GM20431 (cell line): ENCODE data around the gene ADAMTS6.
"Not testable (repeated sequence)": the region's sequence is repeated elsewhere in the genome, so short reads cannot be mapped to it uniquely, and the experiment has no call there.

Experiments used
- in situ Hi-C: fragments of 300-500 bp; cut with MseI, MboI; formaldehyde crosslinking; loops from one replicate; pipeline ENCODE4 v1.15.0; 2020; ENCODE audit warnings: low sequenced_read_pairs; ENCODE audit not compliant: unreplicated experiment

Gene ADAMTS6

GRCh38 chr5:65213921-65214525, 267.7 kb downstream of the ADAMTS6 start:
- in situ Hi-C loops, result no loop called here

GRCh38 chr5:65209341-65209740, 272.4 kb downstream of the ADAMTS6 start:
- in situ Hi-C loops, result no loop called here

- in situ Hi-C loops, result no loop called here
Measured at GRCh38 chr5:65204966-65205365, 276.8 kb downstream of the ADAMTS6 start.

GRCh38 chr5:65203746-65204145, 278.0 kb downstream of the ADAMTS6 start:
- in situ Hi-C loops, result no loop called here

- in situ Hi-C loops, result no loop called here
Measured at GRCh38 chr5:65199993-65200675, 281.6 kb downstream of the ADAMTS6 start.

- in situ Hi-C loops, result no loop called here
Measured at GRCh38 chr5:65198456-65199120, 283.1 kb downstream of the ADAMTS6 start.

- in situ Hi-C loops, result no loop called here
Measured at GRCh38 chr5:65197531-65198455, 283.9 kb downstream of the ADAMTS6 start.

GRCh38 chr5:65194871-65195270, 286.8 kb downstream of the ADAMTS6 start:
- in situ Hi-C loops, result no loop called here

- in situ Hi-C loops, result no loop called here
Measured at GRCh38 chr5:65192331-65192730, 289.4 kb downstream of the ADAMTS6 start.

GRCh38 chr5:65191554-65192135, 290.1 kb downstream of the ADAMTS6 start:
- in situ Hi-C loops, result no loop called here

- in situ Hi-C loops, result no loop called here
Measured at GRCh38 chr5:65190328-65191053, 291.2 kb downstream of the ADAMTS6 start.

- in situ Hi-C loops, result no loop called here
Measured at GRCh38 chr5:65186646-65187227, 295.0 kb downstream of the ADAMTS6 start.

GRCh38 chr5:65185468-65185867, 296.3 kb downstream of the ADAMTS6 start:
- in situ Hi-C loops, result no loop called here

- in situ Hi-C loops, result no loop called here
Measured at GRCh38 chr5:65184780-65185179, 296.9 kb downstream of the ADAMTS6 start.

GRCh38 chr5:65174231-65174630, 307.5 kb downstream of the ADAMTS6 start:
- in situ Hi-C loops, result not testable (repeated sequence)

GRCh38 chr5:65173130-65173525, 308.6 kb downstream of the ADAMTS6 start:
- in situ Hi-C loops, result no loop called here

GRCh38 chr5:65172486-65173129, 309.1 kb downstream of the ADAMTS6 start:
- in situ Hi-C loops, result no loop called here

- in situ Hi-C loops, result no loop called here
Measured at GRCh38 chr5:65171645-65172044, 310.1 kb downstream of the ADAMTS6 start.

GRCh38 chr5:65163698-65164097, 318.0 kb downstream of the ADAMTS6 start:
- in situ Hi-C loops, result no loop called here
